Left ventricle myocardium inferior (tissue), 1 donor: ENCODE results near the gene PPP1R9B. TPM values are rescaled to one million over a fixed set of nuclear protein-coding genes. Genes with fewer than 3 reads are reported as not detected.

Experiments used
- DNase-seq: peaks from one replicate; pipeline ENCODE4 v3.0.0-alpha.2; 2020
- H3K27ac ChIP-seq: fragments of 200-600 bp; replicated peaks from 2 replicates; pipeline ENCODE4 v1.8.0; 2021
- H3K27me3 ChIP-seq: fragments of 200-600 bp; 2 replicates; pipeline ENCODE4 v1.8.0; 2021; ENCODE audit warnings: low read depth
- H3K36me3 ChIP-seq: fragments of 200-600 bp; 2 replicates; pipeline ENCODE4 v1.8.0; 2021
- H3K4me1 ChIP-seq: fragments of 200-600 bp; 2 replicates; pipeline ENCODE4 v1.8.0; 2021
- H3K4me3 ChIP-seq: fragments of 200-600 bp; 2 replicates; pipeline ENCODE4 v1.8.0; 2021; ENCODE audit warnings: mild to moderate bottlenecking, moderate library complexity
- H3K9me3 ChIP-seq: fragments of 200-600 bp; replicated peaks from 2 replicates; pipeline ENCODE4 v1.8.0; 2021
- CTCF ChIP-seq: fragments of 200-600 bp; IDR thresholded peaks from 2 replicates; pipeline ENCODE4 v1.8.0; 2021; ENCODE audit warnings: antibody characterized with exemption, mild to moderate bottlenecking, borderline replicate concordance
- intact Hi-C: fragments of 100-400 bp; cut with micrococcal nuclease; formaldehyde crosslinking; loops from one replicate; pipeline ENCODE4 v1.11.0; 2022
- total RNA-seq: library from RNA; stranded (reverse); fragmentation: NEBNext Ultra II Directional; extraction: Animal tissue kit (Norgen Biotek cat#: 25700); gene quantifications from one replicate; pipeline ENCODE4 v1.2.1, GENCODE V29; 2021
- donor health status: DM: no; HTN: yes; CAD: no; lungs with severe emphysema.

PPP1R9B gene
- total RNA-seq, 1 donor from 2014 or later, result 33.0 TPM

- DNase-seq, result no peak
- intact Hi-C loops, result no loop called here
- TF ChIP-seq CTCF, result no peak
- Histone ChIP-seq H3K4me3 (peak overlapping the region; percentile 66), H3K27ac (peak overlapping the region; percentile 16), H3K4me1 (peaks cover 50% of the 10 kb centered on the region), H3K36me3 (no peaks in the 10 kb centered on the region), H3K9me3 (no peaks in the 10 kb centered on the region), H3K27me3 (peaks cover 11% of the 10 kb centered on the region)
Observed at GRCh38 chr17:50128441-50129352, 21.8 kb downstream of the PPP1R9B start.

- H3K4me1 ChIP-seq, result peaks cover 46% of the 10 kb centered on the region
- H3K9me3 ChIP-seq, result no peaks in the 10 kb centered on the region
Observed at GRCh38 chr17:50127697-50128361, 22.6 kb downstream of the PPP1R9B start.

GRCh38 chr17:50125420-50125997 lies 25.0 kb downstream of the PPP1R9B start:
- Histone ChIP-seq H3K4me1 (peaks cover 31% of the 10 kb centered on the region), H3K27ac (no peak overlapping the region), H3K27me3 (peaks cover 11% of the 10 kb centered on the region), H3K36me3 (no peaks in the 10 kb centered on the region), H3K9me3 (no peaks in the 10 kb centered on the region), H3K4me3 (no peak overlapping the region)
- TF ChIP-seq CTCF, result no peak
- intact Hi-C loops, result no loop called here
- DNase-seq, result no peak

More at GRCh38 chr17:50127697-50128361, 22.6 kb downstream of the PPP1R9B start:
- DNase-seq, result no peak
- no peak for TF ChIP-seq CTCF
- intact Hi-C loops, result no loop called here
- H3K36me3 ChIP-seq, result no peaks in the 10 kb centered on the region
- H3K4me3 ChIP-seq, result no peak overlapping the region
- H3K27me3 ChIP-seq, result peaks cover 11% of the 10 kb centered on the region
- H3K27ac ChIP-seq, result no peak overlapping the region

- Histone ChIP-seq H3K4me3 (no peak overlapping the region), H3K27me3 (peaks cover 4% of the 10 kb centered on the region), H3K4me1 (peaks cover 14% of the 10 kb centered on the region), H3K36me3 (no peaks in the 10 kb centered on the region), H3K9me3 (no peaks in the 10 kb centered on the region), H3K27ac (peak overlapping the region; percentile 46)
- no peak for TF ChIP-seq CTCF
- no peak for DNase-seq
- intact Hi-C loops, result no loop called here
Observed at GRCh38 chr17:50123649-50124349, 26.7 kb downstream of the PPP1R9B start.

GRCh38 chr17:50122945-50123344 lies 27.5 kb downstream of the PPP1R9B start:
- Histone ChIP-seq H3K27me3 (no peaks in the 10 kb centered on the region), H3K36me3 (no peaks in the 10 kb centered on the region), H3K4me1 (peaks cover 10% of the 10 kb centered on the region), H3K27ac (no peak overlapping the region), H3K9me3 (no peaks in the 10 kb centered on the region), H3K4me3 (no peak overlapping the region)
- TF ChIP-seq CTCF, result no peak
- intact Hi-C loops, result no loop called here
- no peak for DNase-seq
